Measurements from ENCODE around the gene C11orf24.
"Not testable (repeated sequence)": the region's sequence is repeated elsewhere in the genome, so short reads cannot be mapped to it uniquely, and the experiment has no call there.

Gene C11orf24

DNA sequence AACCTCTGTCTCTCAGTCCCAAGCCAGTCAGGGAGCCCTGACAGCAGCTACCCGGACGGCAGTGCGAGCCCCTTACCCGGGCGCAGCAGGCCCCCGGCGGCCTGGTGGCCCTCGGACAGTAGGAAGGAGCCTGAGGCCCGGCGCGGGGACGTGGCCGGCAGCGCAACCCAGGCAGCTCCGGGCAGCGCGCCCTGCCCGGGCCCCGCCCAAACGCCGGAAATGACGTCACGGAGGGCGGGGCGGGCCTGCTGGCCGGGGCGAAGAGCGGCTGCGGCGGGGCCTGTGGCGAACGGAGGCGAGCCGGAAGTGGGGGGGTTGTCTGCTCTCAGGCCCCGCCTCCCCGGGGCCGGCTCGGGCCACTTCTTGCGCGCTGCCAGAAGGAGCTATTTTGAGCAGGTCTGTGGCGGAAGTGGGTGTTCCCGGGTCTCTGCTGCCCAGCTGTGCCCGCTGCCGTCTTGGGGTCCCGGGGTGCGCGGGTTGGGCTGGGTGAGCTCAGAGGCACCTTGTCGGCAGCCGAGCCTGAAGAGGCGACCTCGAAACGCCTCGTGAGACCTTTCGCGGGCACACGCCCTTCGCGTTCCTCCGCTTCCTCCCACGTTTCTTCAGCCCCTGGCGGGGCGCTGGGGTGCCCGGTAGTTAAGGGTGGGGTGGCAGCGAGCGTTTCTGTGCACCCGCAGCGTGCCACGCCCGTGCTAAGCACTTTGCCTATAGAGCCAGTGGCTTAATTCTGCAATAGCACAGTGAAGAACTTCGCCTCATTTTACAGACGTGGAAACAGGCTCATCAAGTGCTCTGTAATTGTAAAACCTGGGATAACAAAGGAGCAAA is at the start of gene C11orf24:
TSS of gene C11orf24 (minus strand) at position 193 of the 828 bp plus-strand sequence. CDS start 8,206 bp downstream, outside the sequence.
- peak; percentile 98 for DNase-seq

DNA sequence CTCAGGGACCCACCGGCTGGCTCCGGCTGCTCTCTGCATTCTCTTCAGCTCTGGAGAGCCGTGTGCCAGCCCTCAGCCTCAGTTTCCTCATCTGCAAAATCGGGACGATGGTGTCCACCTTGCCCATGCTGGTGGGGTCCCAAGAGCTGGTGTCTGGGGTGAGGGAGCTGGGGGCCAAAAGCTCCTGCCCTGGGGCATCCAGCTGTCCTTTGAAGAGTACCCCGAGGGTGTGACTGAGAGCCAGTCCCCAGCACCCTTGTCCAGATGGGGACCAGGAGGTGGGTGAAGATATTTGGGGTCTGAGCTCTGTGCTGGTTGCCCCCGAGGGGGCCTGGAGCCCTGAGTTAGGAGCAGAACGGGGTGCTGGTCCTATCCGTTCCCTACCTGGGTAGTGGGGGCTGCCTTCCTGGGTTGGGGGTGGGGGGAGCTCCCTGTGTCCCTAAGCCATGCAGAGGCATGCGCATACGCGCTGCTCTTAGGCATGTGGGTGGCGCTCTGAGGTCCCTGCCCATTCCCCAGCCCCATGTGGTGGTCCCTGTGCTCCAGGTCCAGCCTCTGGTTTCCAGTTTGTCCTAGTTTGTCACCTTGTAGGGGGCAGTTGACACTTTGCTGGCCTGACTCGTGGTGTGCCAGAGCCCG is 45.5 kb upstream of the C11orf24 start:
- no peak for DNase-seq

DNA sequence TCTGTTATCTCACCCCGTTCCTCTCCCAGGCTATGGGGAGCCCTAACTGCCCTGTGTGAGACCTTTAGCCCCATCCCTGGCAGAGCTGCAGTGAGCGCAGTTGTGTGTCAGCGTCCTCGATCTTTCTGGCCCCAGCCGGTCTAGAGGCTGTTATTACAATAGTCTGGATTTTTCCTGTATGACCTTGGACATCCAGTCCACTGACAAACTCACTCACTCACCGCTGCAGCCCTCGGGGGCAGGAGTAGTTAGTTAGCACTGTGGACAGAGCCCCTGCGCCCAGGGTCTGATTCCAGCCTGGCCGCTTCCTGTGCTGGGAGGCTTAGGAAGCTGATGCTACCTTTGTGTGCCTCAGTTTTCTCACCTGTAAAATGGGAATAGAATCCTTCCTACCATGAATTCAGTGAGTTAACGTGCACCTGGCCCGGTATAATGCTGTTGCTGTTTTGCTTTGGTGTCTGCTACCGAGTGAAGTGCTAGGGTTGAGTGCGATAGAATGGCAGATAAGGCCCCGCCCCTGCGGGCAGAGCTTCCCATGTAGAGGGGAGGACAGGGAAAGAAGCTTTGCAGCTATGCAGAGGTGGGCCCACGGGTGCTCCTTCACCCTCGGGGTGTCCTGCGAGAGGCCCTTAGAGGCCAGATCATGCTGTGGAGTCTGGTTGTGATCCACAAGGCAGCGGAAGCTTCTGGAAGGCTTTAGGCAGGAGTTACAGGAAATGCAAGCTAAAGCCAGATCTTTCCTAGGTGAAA is 43.6 kb upstream of the C11orf24 start:
- DNase-seq = no peak

DNA sequence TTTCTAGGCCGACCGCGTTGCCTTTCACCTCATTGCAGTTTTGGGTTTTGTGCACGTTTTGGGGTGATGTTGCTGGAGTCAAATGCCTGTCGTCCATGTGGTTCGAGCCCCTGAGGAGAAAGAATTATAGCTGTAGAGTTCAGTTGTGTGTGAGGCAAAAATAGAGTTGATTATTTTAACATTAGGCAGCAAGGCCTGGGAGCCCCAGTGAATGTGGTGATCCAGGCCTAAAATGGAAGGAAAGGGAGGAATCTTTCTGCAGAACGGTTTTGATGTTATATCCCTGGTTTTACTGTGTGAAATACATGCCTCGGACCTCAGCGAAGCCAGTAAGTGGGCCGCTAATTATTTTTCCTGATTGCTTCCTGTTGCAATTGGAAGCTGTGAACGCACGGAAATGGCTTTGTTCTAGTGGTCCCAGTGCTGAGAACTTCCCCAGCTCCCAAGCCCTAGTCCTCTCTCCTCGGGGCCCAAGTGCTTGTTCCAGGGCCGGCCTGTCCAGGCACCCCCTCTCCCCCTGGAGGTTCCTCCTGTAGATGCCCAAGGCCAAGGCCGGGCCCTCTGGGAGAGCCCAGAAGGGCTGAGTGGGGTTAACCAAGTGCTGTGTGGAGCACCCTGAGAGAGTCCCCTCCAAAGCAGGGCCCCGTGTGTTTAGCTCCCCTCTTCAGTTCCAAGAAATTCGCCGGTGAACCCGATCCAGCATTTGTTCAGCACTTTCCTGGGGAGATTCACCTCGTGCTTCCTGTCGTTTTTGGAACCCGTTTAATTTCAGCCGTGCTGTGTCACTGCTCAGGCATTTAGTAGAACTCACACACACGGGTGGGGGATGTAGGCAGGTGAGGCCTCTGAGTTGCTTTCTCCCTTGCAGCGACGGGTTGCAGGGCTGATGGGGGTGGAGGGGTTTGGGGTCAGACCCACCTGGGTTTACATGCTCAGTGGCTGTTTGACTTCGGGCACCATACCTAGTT is 42.7 kb upstream of the C11orf24 start:
- DNase-seq = no peak

DNA sequence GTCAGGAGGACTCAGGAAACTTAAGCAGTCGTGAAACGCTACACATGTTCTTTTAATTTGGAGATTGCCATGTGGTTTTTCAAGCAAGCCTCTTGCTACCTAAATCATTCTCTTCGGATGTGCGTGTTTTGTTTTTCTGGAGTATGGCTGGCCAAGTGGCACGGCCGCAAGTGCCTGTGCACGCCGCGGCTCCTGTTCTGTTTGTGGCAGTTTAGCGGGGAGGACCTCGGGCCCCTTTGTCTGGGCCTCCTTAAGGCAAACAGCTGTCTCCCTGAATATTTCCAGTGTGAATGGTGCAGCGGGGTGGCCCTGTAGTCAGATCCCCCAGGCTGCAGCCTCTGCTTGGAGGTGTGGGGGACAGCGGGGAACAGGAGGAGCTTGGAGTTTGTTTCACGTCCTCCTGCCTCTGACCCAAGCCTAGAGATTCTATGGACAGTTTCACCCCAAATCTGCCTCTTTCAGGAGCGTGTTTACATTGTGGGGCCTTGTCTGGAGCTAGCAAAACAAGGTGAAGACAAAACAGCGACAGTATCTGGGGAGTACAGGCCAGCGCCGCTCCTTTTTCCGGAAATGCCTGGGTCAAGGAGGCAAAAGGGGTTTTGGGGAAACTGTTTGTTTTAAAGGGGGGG is 41.9 kb upstream of the C11orf24 start:
- DNase-seq = no peak

DNA sequence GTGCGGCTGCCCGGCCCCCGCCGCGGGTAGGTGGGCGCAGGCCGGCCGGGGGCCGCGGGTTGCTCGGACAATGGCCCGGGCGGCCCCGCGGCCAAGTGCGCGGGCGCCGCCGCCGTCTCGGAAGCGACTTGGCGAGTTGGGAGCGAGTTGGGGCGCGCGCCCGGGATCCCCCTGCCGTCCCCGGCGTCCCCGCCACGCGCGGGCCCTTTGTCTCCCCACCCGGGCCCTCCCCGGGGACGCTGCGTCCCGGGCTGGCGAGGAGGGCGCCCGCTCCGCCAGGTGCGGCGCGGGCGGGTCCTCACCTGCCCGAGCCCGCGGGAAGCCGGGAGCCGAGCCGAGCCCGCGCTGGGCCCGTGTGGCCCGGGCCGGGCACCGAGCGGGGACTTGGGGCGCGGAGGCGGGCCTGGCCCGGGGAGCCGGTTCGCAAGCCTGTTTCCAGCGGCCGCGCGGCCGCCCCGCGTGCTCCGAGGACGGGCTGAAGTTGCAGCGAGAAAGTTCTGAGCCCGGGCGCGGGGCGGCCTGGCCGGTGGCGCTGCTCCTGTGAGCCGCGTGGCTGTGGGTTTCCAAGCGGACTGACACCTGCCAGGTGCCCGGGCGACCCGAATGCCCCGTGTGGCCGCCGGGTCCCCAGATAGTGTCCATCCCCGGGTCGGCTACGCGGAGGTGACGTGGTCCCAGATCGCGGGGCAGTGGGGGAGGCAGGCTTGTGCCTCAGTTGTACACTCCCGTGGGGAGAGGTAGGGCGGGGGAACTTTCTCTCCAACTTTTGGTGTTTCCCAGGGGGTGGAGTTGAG is 41.2 kb upstream of the C11orf24 start:
- no peak for DNase-seq

DNA sequence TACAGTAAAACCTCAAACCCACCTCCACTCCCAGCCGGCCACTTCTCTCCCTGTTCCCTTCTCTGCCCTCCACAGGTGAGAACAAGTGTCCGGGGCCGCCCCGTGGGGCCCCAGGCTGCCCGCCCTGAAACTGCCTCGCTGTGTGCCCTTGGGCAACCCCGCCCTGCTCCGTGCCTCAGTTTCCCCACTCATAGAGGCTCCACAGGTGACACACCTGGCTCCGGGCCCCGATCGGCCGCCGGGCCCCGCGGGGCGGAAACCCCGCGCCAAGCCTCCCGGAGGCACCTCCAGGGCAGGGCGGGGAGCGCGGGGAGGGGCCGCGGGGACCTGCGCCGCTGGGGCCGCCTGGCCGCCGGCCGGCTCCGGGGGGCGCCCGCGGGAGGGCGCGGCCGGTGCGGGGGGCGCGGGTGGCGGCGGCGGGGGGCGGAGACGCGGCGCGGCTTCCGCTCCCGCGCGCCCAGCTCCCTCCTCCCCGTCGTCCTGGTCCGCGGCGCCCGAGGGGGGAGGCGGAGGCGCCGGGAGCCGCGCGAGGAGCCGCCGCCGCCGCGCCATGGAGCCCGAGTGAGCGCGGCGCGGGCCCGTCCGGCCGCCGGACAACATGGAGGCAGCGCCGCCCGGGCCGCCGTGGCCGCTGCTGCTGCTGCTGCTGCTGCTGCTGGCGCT is 40.5 kb upstream of the C11orf24 start, which contains the start of gene LRP5:
TSS of gene LRP5 (plus strand) at position 475 of the 663 bp plus-strand sequence. CDS start at position 599, 124 bp downstream.
- no peak for DNase-seq

DNA sequence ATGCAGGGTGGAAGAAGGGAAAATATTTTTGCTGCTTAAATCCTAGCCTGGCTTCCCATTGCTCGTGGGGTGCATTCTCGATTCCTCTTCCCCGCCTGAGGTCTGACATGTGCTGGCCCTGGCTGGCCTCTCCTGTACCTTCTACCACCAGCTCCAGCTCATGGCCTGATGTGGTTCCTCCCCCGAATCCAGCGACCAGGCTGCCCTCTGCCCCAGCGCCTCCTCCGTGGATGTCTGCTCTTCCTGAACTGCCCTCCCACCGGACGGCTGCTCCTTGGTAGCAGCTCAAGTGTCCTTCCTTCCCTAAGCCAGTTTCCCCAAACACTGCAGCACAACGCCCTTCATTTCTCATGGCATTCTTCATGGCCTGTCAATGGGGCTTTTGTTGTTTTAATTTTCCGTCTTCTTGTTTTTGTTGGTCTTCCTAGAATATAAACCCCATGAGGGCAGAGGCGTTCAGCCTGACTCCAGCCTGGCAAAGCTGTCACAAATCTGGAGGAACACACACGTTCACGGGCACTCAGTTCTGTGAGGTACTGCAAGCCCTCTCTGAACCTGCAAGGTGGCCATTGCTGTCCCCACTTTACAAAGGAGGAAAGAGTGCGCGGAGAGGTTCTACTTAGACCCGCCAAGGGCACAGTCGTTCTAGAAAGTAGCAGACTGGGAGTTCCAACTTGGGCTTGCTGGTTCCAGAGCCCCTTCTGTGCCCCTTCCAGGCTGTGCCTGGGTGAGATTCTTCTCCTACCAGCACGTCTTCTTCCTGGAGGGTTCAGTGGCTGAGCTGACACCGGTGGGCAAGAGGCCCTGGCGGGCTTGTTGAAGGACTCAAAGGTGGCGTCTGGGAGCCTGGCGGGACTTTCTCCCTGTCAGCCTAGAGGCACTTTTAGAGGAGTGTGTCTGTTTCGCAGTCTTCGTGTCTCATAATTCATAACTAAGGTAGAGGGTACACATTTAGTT is 39.7 kb upstream of the C11orf24 start:
- no peak for DNase-seq

DNA sequence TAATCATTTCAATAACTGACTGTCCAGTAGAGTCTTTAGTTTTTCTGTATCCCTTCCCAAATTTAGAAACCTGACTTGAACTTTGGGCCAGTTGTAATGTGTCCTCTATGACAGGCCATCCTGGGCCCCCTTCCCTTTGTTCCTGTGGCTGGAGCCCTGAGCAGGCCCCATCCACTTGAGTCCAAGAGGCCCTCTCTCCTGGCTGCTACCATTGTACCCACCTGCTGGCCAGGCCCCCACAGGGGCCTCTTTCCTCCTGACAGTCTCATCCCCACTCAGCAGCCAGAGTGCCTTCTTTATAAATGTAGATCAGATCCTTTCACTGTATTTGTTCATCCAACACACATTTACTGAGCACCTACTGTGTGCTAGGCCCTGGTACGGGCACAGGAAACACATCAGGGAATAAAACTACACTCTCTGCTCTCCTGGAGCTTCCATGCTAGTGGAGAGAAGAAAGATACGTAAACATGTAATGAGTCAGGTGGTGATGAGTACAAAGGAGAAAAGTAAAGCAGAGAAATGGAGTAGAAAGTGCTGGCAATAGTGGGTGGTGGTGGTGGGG is 37.9 kb upstream of the C11orf24 start:
- DNase-seq = no peak

DNA sequence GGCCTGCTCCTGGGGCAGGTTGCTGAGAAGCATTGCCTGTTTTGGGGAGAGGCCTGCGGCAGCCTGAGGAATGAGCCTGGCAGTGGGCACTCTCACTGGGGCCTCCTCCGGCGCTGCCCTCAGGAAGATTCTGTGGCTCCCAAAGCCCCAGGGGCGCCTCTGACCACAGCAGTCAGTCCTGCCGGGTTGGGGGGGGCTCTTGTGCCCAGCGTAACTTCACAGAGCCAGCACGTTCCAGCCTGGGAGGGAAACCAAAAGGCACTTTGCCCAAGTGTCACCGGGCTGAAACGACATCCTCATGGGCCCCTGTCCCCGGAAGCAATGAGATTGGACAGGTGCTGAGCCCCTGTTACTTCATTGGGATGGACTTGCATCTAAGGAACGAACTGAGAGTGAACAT is 36.3 kb upstream of the C11orf24 start:
- DNase-seq = no peak

DNA sequence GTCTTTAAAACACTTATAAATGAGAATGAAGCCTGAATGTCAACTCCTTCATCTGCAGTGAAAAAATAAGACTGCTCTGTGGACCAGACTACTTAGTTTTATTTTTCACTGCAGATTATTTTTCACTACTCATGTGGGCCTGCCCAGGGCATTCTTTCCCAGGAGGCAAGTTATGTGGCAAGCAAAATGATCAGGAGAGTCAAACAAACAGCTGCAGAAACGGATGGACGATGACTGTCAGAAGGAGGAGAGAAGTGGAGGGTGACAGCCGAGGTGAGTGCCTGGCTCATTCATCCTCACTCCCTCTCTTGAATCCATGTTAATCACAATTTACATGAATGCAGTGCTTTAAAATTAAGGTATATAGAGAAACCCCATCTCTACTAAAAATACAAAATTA is 34.9 kb upstream of the C11orf24 start:
- DNase-seq = no peak

DNA sequence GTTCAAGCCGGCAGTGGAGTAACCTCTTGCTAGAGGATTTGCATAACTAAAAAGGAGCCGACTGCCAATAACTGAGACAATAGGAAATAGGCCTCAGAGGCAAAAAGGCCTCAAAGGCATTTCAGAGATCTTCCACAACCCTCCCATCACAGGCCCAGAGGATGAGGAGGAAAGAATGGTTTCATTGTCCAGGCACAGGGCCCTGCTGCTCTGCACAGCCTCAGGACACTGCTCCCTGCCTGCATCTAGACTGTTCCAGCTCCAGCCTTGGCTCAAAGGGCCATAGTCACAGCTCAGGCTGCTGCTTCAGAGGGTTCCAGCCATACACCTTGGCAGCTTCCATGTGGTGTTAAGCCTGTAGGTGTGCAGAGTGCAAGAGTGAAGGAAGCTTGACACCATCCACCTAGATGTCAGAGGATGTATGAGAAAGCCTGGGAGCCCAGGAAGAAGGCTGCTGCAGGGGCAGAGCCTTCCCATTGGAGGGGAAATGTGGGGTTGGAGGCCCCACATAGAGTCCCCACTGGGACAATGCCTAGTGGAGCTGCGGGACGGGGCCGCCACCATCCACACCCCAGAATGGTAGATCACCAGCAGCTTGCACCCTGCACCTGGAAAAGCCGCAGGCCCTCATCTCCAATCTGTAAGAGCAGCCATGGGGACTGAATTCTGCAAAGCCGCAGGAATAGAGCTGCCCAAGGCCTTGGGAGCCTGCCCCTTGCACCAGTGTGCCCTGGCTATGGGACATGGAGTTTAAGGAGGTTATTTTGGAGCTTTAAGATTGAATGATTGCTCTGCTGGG is 32.4 kb upstream of the C11orf24 start:
- no peak for DNase-seq

DNA sequence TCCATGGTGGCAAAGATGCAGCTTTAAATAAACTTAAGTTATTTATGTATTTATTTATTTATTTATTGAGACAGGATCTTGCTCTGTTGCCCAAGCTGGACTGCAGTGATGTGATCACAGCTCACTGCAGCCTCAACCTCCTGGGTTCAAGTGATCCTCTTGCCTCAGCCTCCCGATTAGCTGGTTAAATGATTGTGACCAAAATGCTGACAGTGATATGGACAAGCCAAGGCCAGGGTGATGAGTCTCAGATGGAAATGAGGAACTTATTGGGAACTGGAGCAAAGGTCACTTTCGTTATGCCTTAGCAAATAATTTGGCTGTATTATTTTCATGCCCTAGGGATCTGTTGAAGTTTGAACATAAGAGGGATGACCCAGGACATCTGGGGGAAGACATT is 31.3 kb upstream of the C11orf24 start:
- DNase-seq = no peak

DNA sequence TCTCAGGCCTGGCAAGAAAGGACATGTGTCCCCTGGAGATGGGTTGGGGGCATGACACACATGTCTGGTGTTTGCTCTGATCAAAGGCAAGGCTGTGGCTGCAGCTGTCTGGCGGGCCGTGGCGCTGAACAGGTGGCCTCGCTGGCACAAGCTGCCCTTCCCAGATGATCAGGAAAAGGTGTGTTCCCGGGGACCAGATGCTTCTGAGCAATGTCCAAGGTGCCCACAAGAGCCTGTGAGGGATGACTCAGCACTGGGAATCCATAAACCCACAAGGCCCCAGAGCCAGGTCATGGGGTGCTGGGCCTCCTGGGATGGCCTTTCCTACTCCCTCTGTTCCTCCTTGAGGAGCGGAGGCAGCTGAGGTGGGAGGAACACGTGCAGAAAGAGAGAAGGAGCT is 30.9 kb upstream of the C11orf24 start:
- no peak for DNase-seq

DNA sequence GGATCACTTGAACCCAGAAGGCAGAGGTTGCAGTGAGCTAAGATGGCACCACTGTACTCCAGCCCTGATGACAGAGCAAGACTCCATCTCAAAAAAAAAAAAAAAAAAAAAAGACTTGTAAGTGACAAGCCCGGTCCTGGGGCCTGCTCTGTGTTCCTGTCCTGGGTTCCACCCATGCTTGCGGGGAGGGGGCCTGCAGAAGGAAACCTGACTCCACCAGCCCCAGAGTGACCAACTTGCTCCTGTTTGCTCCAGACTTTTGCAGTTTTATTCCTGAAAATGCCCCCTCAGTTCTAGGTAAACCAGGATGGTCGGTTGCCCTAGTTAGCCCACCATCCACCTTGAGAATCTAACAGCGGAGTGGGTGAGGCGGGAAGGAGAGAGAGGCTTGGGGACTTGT is 30.5 kb upstream of the C11orf24 start:
- DNase-seq = no peak

DNA sequence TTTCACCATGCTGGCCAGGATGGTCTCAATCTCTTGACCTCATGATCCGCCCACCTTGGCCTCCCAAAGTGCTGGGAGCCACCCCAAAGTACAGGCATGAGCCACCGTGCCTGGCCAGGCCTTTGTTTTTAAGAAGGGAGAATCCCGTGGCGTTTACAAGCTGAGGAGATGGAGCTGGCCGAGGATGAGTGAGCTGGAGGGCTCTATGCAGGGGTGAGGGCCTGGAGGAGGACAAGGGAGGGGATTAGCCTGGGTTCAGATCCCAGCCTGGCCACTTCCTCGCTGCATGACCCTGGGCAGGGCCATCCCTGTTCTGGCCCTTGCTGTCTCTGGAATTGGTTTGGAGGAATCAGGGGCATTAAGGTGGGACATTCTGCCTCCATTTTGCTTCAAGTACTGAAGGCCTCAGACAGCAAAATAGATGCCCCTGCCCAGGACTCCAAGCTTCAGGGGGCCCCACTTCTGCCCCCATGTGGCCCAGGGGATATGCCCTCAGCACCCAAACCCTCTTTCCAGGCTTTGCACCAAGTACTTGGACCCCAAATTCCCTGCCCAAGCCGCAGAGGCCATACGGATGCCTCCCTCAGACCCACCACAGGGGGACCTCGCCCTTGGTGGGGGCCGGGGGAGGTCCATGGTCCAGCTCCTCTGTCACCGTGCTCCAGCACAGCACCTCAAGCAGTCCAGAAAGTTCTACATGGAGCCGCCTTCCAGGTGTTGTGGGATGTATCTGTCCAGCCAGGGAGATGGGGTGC is 28.5 kb upstream of the C11orf24 start:
- no peak for DNase-seq

DNA sequence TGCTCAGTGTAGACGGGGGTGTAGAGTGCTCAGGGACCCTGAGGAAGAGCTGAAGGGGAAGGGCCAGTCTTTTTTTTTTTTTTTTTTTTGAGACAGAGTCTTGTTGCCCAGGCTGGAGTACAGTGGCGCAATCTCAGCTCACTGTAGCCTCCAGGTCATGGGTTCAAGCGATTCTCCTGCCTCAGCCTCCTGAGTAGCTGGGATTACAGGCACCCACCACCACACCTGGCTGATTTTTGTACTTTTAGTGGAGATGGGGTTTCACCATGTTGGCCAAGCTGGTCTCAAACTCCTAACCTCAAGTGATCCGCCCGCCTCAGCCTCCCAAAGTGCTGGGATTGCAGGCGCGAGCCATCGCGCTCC is 27.7 kb upstream of the C11orf24 start:
- DNase-seq = not testable (repeated sequence)

Measured in activated effector memory CD4-positive, alpha-beta T cell treated with anti-CD3 and anti-CD28 coated beads, Interleukin-2, amount 50 U/mL, for 16 hours (primary cell).